Fibroblast of lung (primary cell): ENCODE measurements around the gene BTBD7. TPM values are rescaled to one million over a fixed set of nuclear protein-coding genes. Genes with fewer than 3 reads are reported as not detected.
A peak's percentile ranks its signal among the peaks of the same experiment; 100 is the strongest.

Experiments used
- DNase-seq, 2 donors: peaks; one replicate each; pipeline versions ENCODE4 v3.0.0 to v3.0.0-alpha.2; 2010; ENCODE audit warnings: low read depth in 2 of 2
- H2AFZ ChIP-seq: 2 replicates; pipeline ENCODE4 v1.5.1; 2012; ENCODE audit warnings: low read length, control low read depth, inconsistent platforms
- H3K27ac ChIP-seq: 2 replicates; pipeline ENCODE4 v1.5.1; 2011; ENCODE audit warnings: low read length, control low read depth; ENCODE audit not compliant: insufficient read depth
- H3K27me3 ChIP-seq: 2 replicates; pipeline ENCODE4 v1.5.1; 2011; ENCODE audit warnings: mild to moderate bottlenecking, low read length; ENCODE audit not compliant: control insufficient read depth, insufficient read depth
- H3K36me3 ChIP-seq: 2 replicates; pipeline ENCODE4 v1.5.1; 2011; ENCODE audit warnings: low read length; ENCODE audit not compliant: control insufficient read depth, insufficient read depth
- H3K4me1 ChIP-seq: 2 replicates; pipeline ENCODE4 v1.5.1; 2011; ENCODE audit warnings: low read length; ENCODE audit not compliant: control insufficient read depth, insufficient read depth; ENCODE audit errors: extremely low read depth
- H3K4me2 ChIP-seq: 2 replicates; pipeline ENCODE4 v1.5.1; 2011; ENCODE audit warnings: low read length, control low read depth; ENCODE audit not compliant: insufficient read depth; ENCODE audit errors: extremely low read depth
- H3K4me3 ChIP-seq, 4 experiments: fragments of 200-600 bp in 1 of 4; sonication (generic) in 1 of 4; replicated peaks in 1 of 4; 2 replicates each; pipeline ENCODE4 v1.5.1; 2011 to 2016; ENCODE audit warnings: low read length in 4 of 4, low read depth in 3 of 4, mild to moderate bottlenecking in 3 of 4, control low read depth in 2 of 4, inconsistent platforms in 1 of 4, mixed read lengths in 1 of 4; ENCODE audit not compliant: insufficient read depth in 1 of 4; ENCODE audit errors: control extremely low read depth in 1 of 4
- H3K79me2 ChIP-seq: 2 replicates; pipeline ENCODE4 v1.5.1; 2012; ENCODE audit warnings: mild to moderate bottlenecking, low read length, inconsistent platforms; ENCODE audit not compliant: control insufficient read depth, insufficient read depth
- H3K9ac ChIP-seq: 2 replicates; pipeline ENCODE4 v1.5.1; 2011; ENCODE audit warnings: mild to moderate bottlenecking, low read length, control low read depth; ENCODE audit not compliant: insufficient read depth
- H3K9me3 ChIP-seq: 2 replicates; pipeline ENCODE4 v1.5.1; 2012; ENCODE audit warnings: low read depth, low read length; ENCODE audit not compliant: control insufficient read depth, insufficient read depth
- H4K20me1 ChIP-seq: 2 replicates; pipeline ENCODE4 v1.5.1; 2011; ENCODE audit warnings: low read length; ENCODE audit not compliant: control insufficient read depth, insufficient read depth; ENCODE audit errors: extremely low read depth
- CTCF ChIP-seq, 2 donors: IDR thresholded peaks in 1 of 2; conservative IDR thresholded peaks in 1 of 2; 1 replicate in 1 of 2; 2 replicates in 1 of 2; pipeline ENCODE4 v1.5.1; 2011 to 2012; ENCODE audit warnings: low read length in 2 of 2, control low read depth in 1 of 2, inconsistent platforms in 1 of 2, low read depth in 1 of 2, mild to moderate bottlenecking in 1 of 2
- EZH2 ChIP-seq: IDR thresholded peaks from 2 replicates; pipeline ENCODE4 v1.5.1; 2012; ENCODE audit warnings: low read length, control low read depth, mild to moderate bottlenecking; ENCODE audit errors: missing control alignments
- polyA plus RNA-seq, 2 donors: library from polyadenylated mRNA; depleted of rRNA in 1 of 2; stranded (reverse) in 1 of 2; unstranded in 1 of 2; fragments of >200 nt; gene quantifications; 2 replicates each; pipeline ENCODE4 v1.2.1, GENCODE V29; 2011 to 2012; ENCODE audit warnings: missing spikeins in 1 of 2
- total RNA-seq: library from RNA; depleted of rRNA; stranded (reverse); fragments of >200 nt; gene quantifications from 2 replicates; pipeline ENCODE4 v1.2.1, GENCODE V29; 2014

Gene BTBD7
- total and polyA plus RNA-seq, 2 donors (not counting 1 experiment from before 2014, with no cell fraction given): 20.5 to 25.9 TPM

GRCh38 chr14:93231129-93231979 lies 101.5 kb downstream of the BTBD7 start:
- Histone ChIP-seq H3K4me2 (peak overlapping the region; percentile 94), H3K27me3 (no peaks in the 10 kb centered on the region), H3K4me1 (no peaks in the 10 kb centered on the region), H2AFZ (peak overlapping the region; percentile 97), H3K36me3 (peaks cover 6% of the 10 kb centered on the region), H3K9ac (peak overlapping the region; percentile 4), H3K79me2 (no peaks in the 10 kb centered on the region), H3K4me3 (peak overlapping the region; percentile 36 to 65 (median 52)), H3K9me3 (no peaks in the 10 kb centered on the region), H4K20me1 (no peaks in the 10 kb centered on the region), H3K27ac (peak overlapping the region; percentile 13)
- DNase-seq: peak; percentile 49 to 65
- TF ChIP-seq EZH2 (no peak), CTCF (conservative IDR thresholded peaks at IDR 0.05 in 1 of 2, IDR thresholded peaks at IDR 0.05 in 1 of 2; ENCODE audit: low read depth in 1 of 2, low read length in 2 of 2) (no peak)

GRCh38 chr14:93230539-93230938 lies 102.3 kb downstream of the BTBD7 start:
- no peak for DNase-seq
- TF ChIP-seq CTCF (conservative IDR thresholded peaks at IDR 0.05 in 1 of 2, IDR thresholded peaks at IDR 0.05 in 1 of 2; ENCODE audit: low read depth in 1 of 2, low read length in 2 of 2) (no peak), EZH2 (no peak)
- Histone ChIP-seq H3K4me1 (no peaks in the 10 kb centered on the region), H3K36me3 (peaks cover 6% of the 10 kb centered on the region), H3K27me3 (no peaks in the 10 kb centered on the region), H3K9me3 (no peaks in the 10 kb centered on the region), H4K20me1 (no peaks in the 10 kb centered on the region), H3K4me2 (no peak overlapping the region), H3K79me2 (no peaks in the 10 kb centered on the region), H3K9ac (no peak overlapping the region), H3K27ac (no peak overlapping the region), H2AFZ (no peak overlapping the region), H3K4me3 (no peak overlapping the region)

- Histone ChIP-seq H3K27ac (no peak overlapping the region), H3K4me1 (no peaks in the 10 kb centered on the region), H3K4me3 (no peak overlapping the region), H3K9ac (no peak overlapping the region), H3K79me2 (no peaks in the 10 kb centered on the region), H3K27me3 (no peaks in the 10 kb centered on the region), H3K36me3 (peaks cover 6% of the 10 kb centered on the region), H3K4me2 (no peak overlapping the region), H4K20me1 (no peaks in the 10 kb centered on the region), H3K9me3 (no peaks in the 10 kb centered on the region), H2AFZ (no peak overlapping the region)
- no peak for DNase-seq
- TF ChIP-seq CTCF (conservative IDR thresholded peaks at IDR 0.05 in 1 of 2, IDR thresholded peaks at IDR 0.05 in 1 of 2; ENCODE audit: low read depth in 1 of 2, low read length in 2 of 2) (no peak), EZH2 (no peak)
Observed at GRCh38 chr14:93228550-93228949, 104.3 kb downstream of the BTBD7 start.
